Dermis microvascular lymphatic vessel endothelial cell (primary cell): ENCODE measurements around the gene XPR1. TPM values are rescaled to one million over a fixed set of nuclear protein-coding genes. Genes with fewer than 3 reads are reported as not detected.
"Not testable (repeated sequence)": the region's sequence is repeated elsewhere in the genome, so short reads cannot be mapped to it uniquely, and the experiment has no call there.

ENCODE experiments used
- DNase-seq, 2 donors: peaks; one replicate each; pipeline versions ENCODE4 v3.0.0 to v3.0.0-alpha.2; 2010; ENCODE audit warnings: low read depth in 2 of 2
- total RNA-seq: library from RNA; depleted of rRNA; stranded (reverse); fragments of >200 nt; gene quantifications from 2 replicates; pipeline ENCODE4 v1.2.1, GENCODE V29; 2014

XPR1 gene
- total RNA-seq, 1 donor from 2014 or later: 29.3 TPM

DNA sequence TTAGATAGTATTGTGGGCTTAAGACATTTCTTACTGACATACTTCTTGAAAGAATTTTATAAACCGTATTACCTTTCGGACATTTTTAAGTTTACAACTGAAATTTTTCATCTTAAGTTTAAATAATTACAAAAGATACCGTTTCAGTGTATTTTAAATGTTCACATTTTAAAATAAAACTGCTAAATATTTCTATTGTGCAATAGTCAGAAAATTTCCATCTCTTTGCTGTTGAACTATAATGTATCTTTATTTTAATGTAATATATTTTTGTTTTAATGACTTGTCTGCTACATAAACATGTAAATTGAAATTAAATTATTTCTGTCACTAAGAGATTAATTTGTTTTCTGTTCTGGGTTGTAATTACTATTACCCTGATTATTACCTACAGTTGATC lies 206.7 kb downstream of the XPR1 start:
- no peak for DNase-seq

DNA sequence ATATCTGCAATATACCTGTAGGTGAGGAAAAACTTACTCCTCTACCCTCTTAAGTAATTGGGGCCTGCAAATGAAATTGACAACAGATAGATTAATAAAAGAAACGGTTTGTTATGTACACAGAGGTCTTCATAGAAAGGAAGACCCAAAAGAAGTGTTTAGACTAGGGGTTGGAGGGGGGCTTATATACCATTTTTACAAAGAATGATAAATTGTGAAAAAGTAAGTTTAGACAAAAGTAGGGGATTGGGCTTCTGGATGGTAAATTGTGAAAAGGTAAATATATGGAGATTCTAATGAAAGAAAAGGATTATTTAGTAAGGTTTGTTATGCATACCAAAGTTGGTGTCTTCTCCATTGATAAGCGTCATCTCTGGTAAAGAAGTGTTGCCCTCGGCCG lies 207.7 kb downstream of the XPR1 start:
- no peak for DNase-seq

DNA sequence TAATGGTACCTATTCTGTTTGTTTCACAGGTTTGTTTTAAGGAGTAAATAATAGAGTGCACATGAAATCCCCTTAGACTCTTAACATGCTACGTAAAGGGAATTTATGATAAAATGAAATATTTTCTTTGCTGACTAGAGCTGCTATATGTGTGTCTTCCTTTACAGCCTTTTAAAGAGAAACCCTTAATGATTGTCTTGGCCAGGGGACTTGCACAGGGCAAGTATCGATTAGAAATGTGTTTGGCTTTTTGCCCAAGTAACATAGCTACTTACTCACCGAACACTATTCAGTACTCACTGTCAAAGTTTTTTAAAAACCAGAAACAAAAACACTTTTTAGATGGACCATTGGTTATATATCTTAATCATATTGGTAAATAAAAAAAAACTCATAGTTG lies 209.6 kb downstream of the XPR1 start:
- no peak for DNase-seq

DNA sequence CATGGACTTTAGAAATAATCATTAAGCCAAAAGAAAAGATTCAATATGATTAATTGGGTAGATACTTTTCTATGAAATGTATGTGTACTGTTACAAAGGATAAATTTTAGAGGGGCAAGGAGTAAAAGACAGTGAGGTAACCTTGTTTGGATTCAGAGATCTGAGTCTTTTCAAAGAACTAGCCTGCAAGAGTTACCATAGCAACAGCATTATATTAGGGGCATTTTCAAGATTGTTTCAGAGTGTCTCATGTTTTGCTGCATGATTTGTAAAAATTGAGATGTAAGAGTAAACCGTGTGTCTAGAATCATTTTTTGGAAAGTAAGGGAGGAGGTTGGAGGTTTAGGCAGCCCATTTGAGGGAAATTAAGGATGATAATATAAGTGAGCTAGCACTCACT lies 210.2 kb downstream of the XPR1 start:
- no peak for DNase-seq

DNA sequence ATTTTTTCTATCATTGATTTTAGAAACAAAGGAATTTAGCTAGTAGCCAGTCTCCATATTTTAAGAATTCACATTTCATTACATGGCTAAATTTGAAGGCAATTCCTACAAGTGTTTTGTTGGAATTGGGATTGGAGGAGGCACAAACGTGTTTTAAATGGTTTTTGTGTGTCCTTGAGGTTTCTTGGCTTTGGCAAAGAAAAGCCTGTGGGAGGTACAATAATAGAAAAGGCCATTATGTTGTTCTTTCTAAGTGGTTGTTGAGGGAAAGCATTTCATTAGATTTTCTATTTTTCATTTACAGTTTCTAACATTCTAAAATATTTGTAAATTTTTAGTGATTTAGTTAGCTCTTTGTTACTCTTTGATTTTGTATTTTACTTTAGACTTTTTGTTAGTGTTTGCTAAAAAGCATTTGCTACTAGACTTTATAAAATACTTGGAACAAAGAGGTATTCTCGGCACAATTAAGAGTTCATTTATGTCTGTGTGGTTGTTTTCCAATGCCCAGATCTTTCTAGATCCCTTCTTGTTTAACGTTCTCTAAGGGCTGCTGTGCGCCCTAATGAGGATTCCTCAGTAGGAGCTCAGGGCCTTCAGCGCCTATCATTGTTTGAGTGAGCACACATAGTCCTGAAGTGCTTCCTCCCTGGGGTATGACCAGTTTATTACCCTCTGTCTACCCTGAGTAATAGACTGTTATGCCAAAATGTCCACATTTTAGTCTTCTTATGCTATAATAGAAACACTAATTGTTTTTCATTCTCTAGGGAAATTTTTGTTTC lies 210.9 kb downstream of the XPR1 start:
- peak in 1 of 2 donors; percentile 8 for DNase-seq

DNA sequence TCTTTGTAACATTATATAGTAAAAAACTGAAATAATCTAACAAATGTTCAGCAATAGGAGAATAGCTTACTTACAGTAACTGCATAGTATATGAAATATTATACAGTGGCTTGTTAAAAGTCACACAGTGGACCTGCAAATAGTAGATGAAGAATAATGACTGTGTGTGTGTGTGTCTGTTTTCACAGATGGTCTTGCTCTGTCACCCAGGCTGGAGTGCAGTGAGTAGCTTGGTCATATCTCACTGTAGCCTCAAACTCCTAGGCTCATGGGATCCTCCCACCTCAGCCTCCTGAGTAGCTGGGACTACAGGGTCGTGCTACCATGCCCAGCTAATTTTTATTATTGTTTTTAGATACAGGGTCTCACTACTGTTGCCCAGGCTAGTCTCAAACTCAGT lies 213.5 kb downstream of the XPR1 start:
- DNase-seq: no peak

DNA sequence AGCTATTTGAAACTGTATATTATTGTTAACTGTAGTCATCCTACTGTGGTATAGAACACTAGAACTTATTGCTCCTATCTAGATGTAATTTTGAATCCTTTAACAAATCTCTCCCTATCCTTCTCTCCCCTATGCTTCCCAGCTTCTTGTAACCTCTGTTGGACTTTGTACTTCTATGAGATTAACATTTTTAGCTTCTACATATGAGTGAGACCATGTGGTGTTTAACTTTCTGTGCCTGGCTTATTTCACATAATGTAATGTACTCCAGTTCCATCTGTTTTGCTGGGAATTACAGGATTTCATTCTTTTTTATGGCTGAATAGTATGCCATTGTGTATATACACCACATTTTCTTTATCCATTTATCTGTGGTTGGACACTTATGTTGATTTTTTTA lies 216.4 kb downstream of the XPR1 start:
- no peak for DNase-seq

DNA sequence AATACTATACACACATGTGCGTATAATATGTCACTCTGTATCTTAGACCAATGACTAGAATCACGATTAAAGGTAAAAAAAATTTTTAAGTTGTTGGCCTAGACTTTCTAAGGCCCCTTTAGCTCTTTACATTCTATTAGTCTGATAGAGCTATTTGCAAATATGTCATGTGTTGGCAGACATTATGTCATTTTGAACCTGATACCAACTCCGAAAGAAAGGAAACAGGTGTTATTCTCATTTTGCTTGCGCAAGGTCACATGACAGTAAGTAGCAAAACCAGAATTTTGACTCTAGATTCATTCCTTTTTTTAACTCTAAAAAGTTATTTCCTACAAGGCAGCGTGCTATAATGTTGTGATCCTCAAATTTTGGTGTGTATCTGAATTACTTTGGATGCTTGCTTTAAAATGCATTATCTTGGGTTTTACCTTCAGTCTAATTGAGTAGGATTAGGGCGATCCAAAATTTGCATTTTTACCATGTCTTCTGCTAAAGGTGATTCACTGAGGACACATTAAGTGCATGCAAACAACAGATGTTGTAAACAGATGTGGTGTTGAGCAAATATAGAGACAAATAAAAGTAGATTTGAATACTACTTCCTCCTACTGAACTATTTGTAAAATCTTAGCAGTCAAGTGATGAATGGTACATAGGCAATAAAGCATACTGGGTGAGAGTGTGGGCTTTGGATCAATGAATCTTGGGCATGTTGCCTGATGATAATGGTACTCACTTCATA lies 217.4 kb downstream of the XPR1 start:
- DNase-seq: no peak

DNA sequence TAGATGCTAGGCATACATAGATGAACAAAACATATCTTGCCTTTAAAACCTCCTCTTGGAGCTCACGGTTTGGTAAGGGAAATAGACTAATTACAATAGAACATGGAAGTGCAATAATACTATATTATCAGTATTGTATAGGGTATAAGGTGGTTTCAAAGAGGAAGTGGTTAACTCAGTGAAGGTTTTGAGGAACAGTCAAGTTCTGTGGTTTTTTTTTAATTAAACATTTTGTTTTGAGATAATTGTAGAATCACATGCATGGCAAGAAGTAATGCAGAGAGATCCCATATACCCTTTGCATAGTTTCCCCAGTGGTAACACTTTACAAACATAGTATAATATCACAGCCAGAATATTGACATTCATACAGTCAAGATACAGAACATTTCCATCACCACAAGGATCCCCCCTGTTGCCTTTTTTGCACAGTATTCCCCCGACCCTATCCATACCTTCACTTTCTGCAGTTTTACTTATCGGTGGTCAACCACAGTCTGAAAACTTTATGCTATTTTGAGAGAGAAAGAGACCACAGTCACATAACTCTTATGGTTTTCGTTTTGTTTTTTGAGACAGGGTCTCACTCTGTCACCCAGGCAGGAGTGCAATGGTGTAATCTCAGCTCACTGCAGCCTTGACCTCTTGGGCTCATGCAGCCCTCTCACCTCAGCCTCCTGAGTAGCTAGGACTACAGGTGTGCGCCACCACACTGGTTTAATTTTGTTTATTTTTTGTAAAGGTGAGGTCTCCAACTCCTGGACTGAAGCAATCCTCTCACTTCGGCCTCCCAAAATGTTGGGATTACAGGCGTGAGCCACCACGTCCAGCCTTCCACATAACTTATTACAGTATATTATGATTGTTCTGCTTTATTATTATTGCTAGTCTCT lies 220.4 kb downstream of the XPR1 start:
- no peak for DNase-seq

DNA sequence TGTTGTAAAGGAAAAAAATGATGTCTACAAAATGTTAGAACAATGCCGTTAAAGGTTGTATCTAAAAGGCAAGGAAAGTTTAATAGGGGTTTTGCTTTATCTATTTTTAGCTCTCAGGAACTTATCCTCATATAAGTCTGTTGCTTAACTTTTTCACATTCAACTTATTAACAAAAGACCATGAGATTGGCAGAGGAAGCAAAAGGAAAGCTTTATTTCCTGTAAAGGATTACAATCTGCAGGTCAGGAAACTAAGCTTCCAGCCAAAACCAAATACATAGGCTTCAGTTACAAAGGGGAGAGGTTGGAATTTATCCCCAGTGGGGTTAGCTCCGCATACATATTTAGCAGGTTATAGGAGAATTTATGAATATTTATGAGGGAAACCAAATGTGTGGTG lies 222.2 kb downstream of the XPR1 start:
- DNase-seq: peak; percentile 17 to 55

DNA sequence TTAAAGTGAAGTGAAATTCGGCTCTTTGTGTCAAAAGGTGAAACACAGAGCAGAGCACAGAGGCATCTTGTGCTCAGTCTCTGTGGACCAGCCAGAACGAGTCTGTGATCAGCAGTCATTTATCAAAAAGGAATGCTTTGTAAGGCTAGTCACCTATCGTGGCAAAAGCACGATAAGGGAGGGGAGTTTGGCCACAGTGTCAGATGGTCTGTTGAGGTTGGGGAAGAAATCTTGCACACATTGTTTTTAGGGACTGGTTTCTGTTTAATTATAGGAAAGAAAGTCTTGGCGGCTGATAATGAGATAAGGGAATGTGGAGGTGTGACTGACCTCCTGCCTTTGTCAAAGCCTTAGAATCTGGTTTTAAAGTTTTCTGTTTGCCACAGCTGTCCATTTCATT lies 222.6 kb downstream of the XPR1 start:
- peak in 1 of 2 donors; percentile 16 for DNase-seq

DNA sequence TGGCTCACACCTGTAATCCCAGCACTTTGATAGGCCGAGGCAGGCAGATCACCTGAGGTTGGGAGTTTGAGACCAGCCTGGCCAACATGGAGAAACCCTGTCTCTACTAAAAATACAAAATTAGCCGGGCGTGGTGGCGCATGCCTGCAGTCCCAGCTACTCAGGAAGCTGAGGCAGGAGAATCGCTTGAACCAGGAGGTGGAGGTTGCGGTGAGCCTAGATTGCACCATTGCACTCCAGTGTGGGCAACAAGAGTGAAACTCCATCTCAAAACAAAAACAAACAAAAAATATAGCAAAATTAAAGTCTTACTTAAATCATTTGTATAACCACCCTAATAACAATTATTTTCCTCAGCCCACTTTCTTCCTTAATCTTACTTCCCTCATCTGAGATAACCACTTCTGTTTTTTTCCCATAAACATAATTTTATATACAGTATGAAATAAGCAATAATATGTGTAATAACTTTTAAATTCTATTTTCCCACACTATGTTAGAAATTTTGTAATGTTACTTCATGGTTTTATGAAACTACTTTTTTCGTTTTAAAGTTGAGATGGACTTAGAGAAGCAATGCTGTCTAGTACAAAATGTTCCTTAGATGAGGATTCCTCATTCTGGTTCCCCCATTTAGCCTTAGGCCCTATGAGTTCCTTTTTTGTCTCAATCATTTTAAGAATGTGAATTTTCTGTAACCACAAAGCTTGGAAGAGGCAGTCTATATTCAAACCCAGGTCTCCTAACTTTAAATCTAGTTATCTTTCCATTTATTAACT lies 226.3 kb downstream of the XPR1 start:
- DNase-seq: not testable (repeated sequence)

DNA sequence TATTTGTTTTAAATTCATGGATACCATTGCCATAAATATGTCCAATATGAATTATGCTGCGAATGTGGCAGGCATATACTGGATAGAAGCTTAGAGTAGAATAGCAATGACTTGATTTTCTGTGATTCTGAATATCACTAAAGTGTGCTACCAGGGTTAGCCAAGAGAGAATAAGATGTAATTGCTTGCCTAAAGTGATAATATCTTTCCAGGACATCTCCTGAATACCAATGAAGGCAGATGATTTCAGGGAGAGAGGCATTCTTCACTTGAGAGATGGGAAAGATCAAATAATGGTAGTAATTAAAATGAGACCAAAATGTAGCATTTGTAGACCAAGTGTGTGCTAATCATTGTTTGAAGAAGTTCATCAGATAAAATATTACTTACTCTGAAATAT lies 227.5 kb downstream of the XPR1 start:
- no peak for DNase-seq

DNA sequence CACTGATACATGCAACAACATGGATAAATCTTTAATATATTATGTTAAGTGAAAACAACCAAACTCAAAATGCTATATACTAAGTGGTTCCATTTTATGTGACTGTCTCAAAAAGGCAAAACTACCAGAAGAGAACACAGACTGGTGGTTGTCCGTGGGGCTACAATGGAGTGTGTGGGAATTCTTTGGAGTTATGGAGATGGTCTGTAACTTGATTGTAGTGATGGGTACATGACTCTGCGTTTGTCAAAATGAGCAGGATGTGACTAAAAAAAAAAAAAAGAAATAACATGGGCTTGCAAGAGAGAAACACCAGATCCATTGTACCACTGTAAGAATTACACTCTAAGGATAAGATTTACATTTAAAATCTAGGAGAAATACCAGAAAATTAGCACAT lies 228.7 kb downstream of the XPR1 start:
- DNase-seq: peak in 1 of 2 donors; percentile 4

DNA sequence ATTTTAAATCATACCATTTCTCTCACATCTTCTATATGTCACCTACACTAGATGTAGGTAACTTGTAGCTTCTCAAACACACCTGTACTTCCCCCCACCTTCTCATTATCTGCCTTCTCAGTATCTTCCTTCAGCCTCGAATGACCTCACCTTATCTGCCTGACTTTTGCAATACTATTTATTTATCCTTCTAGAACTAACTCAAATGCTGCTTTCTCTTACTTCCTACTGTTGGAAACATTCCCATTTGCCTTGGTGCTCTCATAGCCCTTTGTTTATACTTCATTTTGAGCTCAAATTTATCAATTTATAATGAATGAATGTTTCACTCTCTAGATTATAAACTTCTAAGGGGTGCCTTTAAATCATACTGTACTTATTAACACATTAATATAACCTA lies 230.5 kb downstream of the XPR1 start:
- no peak for DNase-seq

DNA sequence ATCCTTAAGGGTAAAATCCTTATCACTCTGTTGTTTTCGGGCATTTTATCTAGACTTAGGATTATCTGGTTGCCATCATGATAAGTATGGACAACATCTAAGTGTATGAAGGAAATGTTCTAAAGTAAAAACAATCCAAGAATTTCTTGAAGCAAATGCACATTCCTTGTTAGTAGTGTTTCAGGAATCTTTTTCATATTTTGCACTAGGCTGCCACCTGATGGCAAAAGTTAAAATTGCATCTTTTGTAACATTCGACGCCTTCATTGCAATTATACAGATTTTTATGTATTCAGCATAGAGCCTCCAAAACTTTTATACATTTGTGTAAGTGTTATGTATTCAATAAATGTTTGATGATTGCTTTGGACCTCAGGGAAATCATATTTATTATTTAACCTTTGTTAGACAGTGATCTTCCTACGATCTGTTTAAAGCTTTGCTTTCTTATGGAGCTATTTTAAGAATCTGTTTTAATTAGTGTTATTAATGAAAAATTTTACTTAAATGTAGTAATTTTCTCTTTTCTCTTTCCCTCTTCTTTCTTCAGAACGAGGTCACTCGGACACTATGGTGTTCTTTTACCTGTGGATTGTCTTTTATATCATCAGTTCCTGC lies 231.4 kb downstream of the XPR1 start:
- peak; percentile 32 to 53 for DNase-seq

DNA sequence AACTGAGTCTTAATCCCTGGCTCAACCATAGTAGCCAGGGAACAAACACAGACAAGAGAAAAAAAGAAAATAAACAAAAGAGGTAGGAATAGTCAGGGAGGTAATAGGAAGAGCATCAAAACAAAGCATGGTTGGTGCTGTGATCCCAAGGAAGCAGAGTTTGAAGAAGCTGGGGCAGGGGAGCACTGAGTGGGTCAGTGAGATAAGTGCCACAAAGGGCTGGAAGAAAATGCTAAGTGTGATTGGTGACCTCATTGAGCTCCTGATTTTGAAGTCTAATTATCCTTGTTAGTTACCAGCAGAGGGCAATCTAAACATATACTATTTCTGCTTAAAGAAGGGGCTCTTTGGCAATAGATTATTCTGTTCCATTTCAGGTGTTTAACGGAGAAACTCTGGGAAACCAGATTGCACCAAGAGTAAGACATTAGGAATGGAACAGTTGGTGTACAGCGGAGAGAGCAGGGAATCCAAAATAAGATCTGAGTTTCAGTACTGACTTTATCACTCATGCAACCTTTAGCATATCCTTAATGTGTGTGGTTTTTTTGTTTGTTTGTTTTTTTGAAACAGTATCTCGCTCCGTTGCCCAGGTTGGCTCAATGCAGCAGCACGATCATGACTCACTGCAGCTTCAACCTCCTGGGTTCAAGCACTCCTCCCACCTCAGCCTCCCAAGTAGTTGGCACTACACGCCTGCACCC lies 250.1 kb downstream of the XPR1 start:
- peak; percentile 30 to 59 for DNase-seq

DNA sequence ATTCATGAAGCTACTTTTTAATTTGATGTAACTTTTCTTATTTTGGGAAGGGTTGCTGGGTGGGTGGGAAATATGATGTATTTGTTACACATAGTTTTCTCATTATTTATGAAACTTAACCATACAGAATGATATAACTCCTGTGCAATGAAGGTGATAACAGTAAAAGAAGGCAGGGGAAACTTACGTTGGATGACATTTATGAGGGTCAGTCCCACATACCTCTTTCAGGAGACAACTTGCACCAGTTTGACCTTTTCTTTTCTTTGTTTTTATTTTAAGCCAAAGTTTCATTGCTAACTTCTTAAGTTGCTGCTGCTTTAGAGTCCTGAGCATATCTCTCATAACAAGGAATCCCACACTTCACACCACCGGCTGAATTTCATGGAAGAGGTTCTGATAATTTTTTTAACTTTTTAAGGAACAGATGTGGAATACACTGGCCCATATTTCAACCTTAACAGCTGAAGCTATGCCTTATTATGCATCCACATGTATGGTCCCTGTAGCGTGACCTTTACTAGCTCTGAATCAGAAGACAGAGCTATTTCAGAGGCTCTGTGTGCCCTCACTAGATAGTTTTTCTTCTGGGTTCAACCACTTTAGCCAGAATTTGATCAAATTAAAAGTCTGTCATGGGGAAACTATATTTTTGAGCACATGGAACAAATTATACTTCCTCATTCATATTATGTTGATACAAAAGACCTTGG lies 252.9 kb downstream of the XPR1 start:
- DNase-seq: no peak

DNA sequence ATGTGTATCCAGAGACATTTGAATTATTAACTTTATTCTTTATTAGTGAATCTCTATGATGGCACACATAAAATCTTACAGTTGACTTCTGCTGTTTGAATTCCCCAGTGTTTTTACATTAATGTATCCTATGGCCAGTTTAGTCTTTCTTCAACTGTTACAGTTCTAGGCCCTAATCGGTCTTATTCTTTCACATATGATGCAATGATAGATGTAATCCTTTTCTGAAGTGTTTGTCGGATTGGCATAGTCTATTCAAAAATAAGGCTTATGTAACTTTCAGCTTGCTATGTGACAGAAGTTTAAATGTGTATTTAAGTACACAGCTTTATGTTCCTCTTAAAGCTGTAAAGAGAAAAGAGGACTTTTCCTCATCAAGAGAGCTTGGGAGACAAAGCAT lies 254.5 kb downstream of the XPR1 start:
- DNase-seq: no peak

DNA sequence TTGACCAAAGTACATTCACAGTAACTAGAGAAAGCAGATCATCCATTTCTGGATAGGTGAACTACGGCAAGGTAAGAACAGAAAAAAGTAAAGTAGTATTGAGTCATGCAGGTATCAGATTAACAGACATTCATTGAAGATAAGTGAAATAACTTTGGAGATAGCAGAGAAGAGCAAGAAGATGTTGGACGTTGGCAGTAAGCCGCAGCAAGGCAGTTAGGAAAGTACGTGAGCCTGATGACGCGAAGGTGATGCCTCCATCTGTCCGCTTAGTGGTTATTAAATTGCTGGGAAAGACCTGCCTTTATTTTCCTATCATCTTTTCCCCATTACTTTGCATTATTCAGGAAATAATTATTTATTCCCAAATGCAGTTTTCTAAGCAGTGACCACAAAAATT lies 256.0 kb downstream of the XPR1 start:
- no peak for DNase-seq
